Gastroesophageal sphincter (tissue), 4 donors: ENCODE results near the gene INO80E. TPM values are rescaled to one million over a fixed set of nuclear protein-coding genes. Genes with fewer than 3 reads are reported as not detected.
"Not testable (repeated sequence)": the region's sequence is repeated elsewhere in the genome, so short reads cannot be mapped to it uniquely, and the experiment has no call there.

Source experiments
- ATAC-seq: fragments of 150-250 bp; one replicate; pipeline ENCODE4 v1.9.1; 2016; ENCODE audit warnings: mild to moderate bottlenecking, moderate library complexity
- H3K27ac ChIP-seq, 4 donors: fragments of 200-600 bp; sonication (generic) in 3 of 4; 1 replicate in 3 of 4; 2 replicates in 1 of 4; pipeline ENCODE4 v1.5.1; 2016 to 2019
- H3K27me3 ChIP-seq: fragments of 200-600 bp; sonication (generic); one replicate; pipeline ENCODE4 v1.5.1; 2019
- H3K36me3 ChIP-seq, 2 donors: fragments of 200-600 bp; sonication (generic); one replicate each; pipeline ENCODE4 v1.5.1; 2019; ENCODE audit warnings: control low read depth in 1 of 2
- H3K4me1 ChIP-seq, 3 donors: fragments of 200-600 bp; sonication (generic); 1 replicate in 2 of 3; 2 replicates in 1 of 3; pipeline ENCODE4 v1.5.1; 2016 to 2019; ENCODE audit warnings: control low read depth in 2 of 3
- H3K4me3 ChIP-seq, 2 donors: fragments of 200-600 bp; sonication (generic); one replicate each; pipeline ENCODE4 v1.5.1; 2019; ENCODE audit warnings: mild to moderate bottlenecking in 1 of 2, moderate library complexity in 1 of 2
- H3K9me3 ChIP-seq, 3 donors: fragments of 200-600 bp; sonication (generic); one replicate each; pipeline ENCODE4 v1.5.1; 2017 to 2019; ENCODE audit warnings: control low read depth in 2 of 3
- EP300 ChIP-seq: sonication (generic); formaldehyde crosslinking; IDR thresholded peaks from one replicate; pipeline ENCODE4 v1.6.1; 2017; ENCODE audit warnings: antibody characterized with exemption, mild to moderate bottlenecking
- POLR2A ChIP-seq, 2 donors: fragments of 450-650 bp; IDR thresholded peaks; one replicate each; pipeline ENCODE4 v1.6.1; 2017; ENCODE audit warnings: antibody characterized with exemption in 2 of 2, mild to moderate bottlenecking in 2 of 2, moderate library complexity in 1 of 2
- POLR2AphosphoS5 ChIP-seq: sonication (generic); formaldehyde crosslinking; IDR thresholded peaks from one replicate; pipeline ENCODE4 v1.6.1; 2017; ENCODE audit warnings: antibody characterized with exemption
- whole genome bisulfite sequencing, 2 donors: methylation state at CpG; one replicate each; pipeline ENCODE4 v1.1.5; 2018; ENCODE audit warnings: low coverage in 1 of 2; 5-methylcytosine and 5-hydroxymethylcytosine counted together
- total RNA-seq, 4 donors: library from RNA; depleted of rRNA; stranded (reverse); fragments of >200 nt; gene quantifications; one replicate each; pipeline ENCODE4 v1.1.0, GENCODE V29; 2016
- TF ChIP-seq, protein P1 (sequence below), 4 experiments: fragments of 200-600 bp in 2 of 4; fragments of 450-650 bp in 2 of 4; sonication (generic) in 1 of 4; IDR thresholded peaks; one replicate each; pipeline ENCODE4 v1.5.1; 2017 to 2019; ENCODE audit warnings: antibody characterized with exemption in 4 of 4, mild to moderate bottlenecking in 2 of 4, moderate library complexity in 2 of 4

Gene INO80E
- total RNA-seq, 4 donors from 2014 or later: 40.9 to 82.2 (median 74.4) TPM

DNA sequence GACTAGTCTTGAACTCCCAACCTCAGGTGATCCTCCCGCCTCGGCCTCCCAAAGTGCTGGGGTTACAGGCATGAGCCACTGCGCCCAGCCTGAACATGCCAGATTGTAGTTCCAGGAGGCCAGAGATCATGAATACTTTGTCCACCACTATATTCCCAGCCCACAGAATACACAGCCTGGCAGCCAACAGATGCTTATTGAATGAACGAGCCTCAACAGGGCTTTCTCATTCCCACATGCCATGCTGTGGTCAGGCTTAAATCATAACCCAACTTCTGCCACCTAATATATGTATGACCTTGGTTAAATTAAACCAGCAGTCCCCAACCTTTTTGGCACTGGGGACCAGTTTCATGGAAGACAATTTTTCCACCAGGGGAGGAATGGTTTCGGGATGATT lies 37.3 kb upstream of the INO80E start:
- Histone ChIP-seq H3K4me1 (peaks cover 0 to 19% (median 4%) of the 10 kb centered on the region in 3 donors), H3K27me3 (no peaks in the 10 kb centered on the region), H3K4me3 (no peak overlapping the region), H3K36me3 (no peaks in the 10 kb centered on the region), H3K9me3 (no peaks in the 10 kb centered on the region), H3K27ac (no peak overlapping the region)
- TF ChIP-seq EP300: no peak
- TF ChIP-seq, protein P1, sequence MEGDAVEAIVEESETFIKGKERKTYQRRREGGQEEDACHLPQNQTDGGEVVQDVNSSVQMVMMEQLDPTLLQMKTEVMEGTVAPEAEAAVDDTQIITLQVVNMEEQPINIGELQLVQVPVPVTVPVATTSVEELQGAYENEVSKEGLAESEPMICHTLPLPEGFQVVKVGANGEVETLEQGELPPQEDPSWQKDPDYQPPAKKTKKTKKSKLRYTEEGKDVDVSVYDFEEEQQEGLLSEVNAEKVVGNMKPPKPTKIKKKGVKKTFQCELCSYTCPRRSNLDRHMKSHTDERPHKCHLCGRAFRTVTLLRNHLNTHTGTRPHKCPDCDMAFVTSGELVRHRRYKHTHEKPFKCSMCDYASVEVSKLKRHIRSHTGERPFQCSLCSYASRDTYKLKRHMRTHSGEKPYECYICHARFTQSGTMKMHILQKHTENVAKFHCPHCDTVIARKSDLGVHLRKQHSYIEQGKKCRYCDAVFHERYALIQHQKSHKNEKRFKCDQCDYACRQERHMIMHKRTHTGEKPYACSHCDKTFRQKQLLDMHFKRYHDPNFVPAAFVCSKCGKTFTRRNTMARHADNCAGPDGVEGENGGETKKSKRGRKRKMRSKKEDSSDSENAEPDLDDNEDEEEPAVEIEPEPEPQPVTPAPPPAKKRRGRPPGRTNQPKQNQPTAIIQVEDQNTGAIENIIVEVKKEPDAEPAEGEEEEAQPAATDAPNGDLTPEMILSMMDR (IDR thresholded peaks at IDR 0.05): no peak
- TF ChIP-seq POLR2A (IDR thresholded peaks at IDR 0.05): no peak
- 63 to 75% methylated on average over 2 to 3 of the region's 5 CpGs for WGBS, 2 donors
- no peak for ATAC-seq

- Histone ChIP-seq H3K27ac (no peak overlapping the region), H3K36me3 (peaks cover 0 to 5% of the 10 kb centered on the region in 2 donors), H3K27me3 (no peaks in the 10 kb centered on the region), H3K9me3 (no peaks in the 10 kb centered on the region), H3K4me3 (no peak overlapping the region), H3K4me1 (peaks cover 0 to 22% (median 4%) of the 10 kb centered on the region in 3 donors)
- TF ChIP-seq POLR2AphosphoS5 (no peak), POLR2A (IDR thresholded peaks at IDR 0.05) (no peak), EP300 (no peak)
- TF ChIP-seq, protein P1 (IDR thresholded peaks at IDR 0.05): no peak
- ATAC-seq: no peak
- WGBS, 2 donors: 81 to 84% methylated on average over 3 to 6 of the region's 9 CpGs
These were observed 36.7 kb upstream of the INO80E start for GRCh38 chr16:29959293-29959692.

GRCh38 chr16:29959821-29960220 lies 36.2 kb upstream of the INO80E start:
- H3K36me3 ChIP-seq: peaks cover 0 to 10% of the 10 kb centered on the region in 2 donors
- not testable (repeated sequence) for H3K27ac ChIP-seq, H3K4me3 ChIP-seq, H3K9me3 ChIP-seq, ATAC-seq, H3K27me3 ChIP-seq
- 82% methylated on average over 4 of the region's 4 CpGs; no CpG with 5 or more reads in 1 of the 2 donors for WGBS, 2 donors
- peaks cover 0 to 27% (median 4%) of the 10 kb centered on the region in 3 donors for H3K4me1 ChIP-seq

- no peak for ATAC-seq
- TF ChIP-seq, protein P1 (IDR thresholded peaks at IDR 0.05): no peak
- TF ChIP-seq EP300 (no peak), POLR2A (IDR thresholded peaks at IDR 0.05) (no peak), POLR2AphosphoS5 (no peak)
- Histone ChIP-seq H3K4me1 (peaks cover 0 to 27% (median 4%) of the 10 kb centered on the region in 3 donors), H3K27me3 (no peaks in the 10 kb centered on the region), H3K36me3 (peaks cover 0 to 23% of the 10 kb centered on the region in 2 donors), H3K9me3 (no peaks in the 10 kb centered on the region), H3K27ac (peak overlapping the region in 3 of 4 donors; percentile 89 to 93 (median 92)), H3K4me3 (peak overlapping the region; percentile 72 to 91)
- WGBS, 2 donors: 50 to 51% methylated on average over 6 to 7 of the region's 10 CpGs
These were observed 34.9 kb upstream of the INO80E start for GRCh38 chr16:29961127-29961478.

DNA sequence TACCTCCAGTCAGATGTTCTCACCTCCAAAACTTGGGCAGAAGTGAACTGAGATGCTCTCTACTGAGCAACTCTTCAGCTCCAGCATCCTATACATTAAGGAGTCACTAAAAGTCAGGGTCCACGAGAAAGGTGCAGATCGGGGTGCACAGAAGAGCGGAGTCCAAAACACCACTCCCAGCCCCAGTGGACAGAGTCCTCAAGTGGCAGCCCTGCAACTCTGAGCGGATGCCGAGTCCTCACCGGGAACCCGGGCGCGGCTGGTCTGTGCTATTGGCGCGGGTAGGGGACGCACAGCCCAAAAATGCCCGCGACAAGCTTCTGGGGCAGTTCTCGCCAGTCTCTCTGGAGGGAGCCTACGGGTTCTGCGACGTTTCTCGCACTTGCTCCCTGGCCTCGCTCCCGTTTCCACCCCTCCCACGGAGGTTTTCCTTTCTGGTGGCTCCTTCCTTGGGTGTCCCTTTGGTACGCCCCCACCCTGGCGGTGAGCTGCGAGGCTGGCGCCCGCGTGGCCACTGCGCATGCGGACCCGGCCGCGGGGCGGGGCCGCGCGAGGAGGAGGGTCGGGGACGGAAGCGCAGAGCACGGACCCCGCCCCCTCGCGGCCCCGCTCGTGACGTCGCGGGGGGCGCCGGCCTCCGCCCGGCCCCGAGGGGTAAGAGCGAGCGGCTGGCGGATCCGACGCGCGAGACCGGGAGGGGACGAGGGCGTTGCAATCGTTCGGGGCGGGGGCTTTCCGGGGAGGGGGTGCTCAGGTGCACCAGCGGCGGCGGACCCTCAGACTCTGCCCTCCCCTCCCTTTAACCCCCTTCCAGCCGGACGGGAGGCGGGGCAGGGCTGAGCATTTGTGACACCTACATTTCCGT lies 34.3 kb upstream of the INO80E start, which contains the start of gene TMEM219:
TSS of gene TMEM219 (plus strand) at position 601 of the 865 bp plus-strand sequence. CDS start 1,065 bp downstream, outside the sequence.
- H3K9me3 ChIP-seq: no peaks in the 10 kb centered on the region
- no peaks in the 10 kb centered on the region for H3K27me3 ChIP-seq
- TF ChIP-seq, protein P1 (IDR thresholded peaks at IDR 0.05): peak in 3 of 4 experiments; percentile 59 to 87 (median 86)
- peak; percentile 60 for TF ChIP-seq POLR2AphosphoS5
- peak; percentile 65 to 67 for TF ChIP-seq POLR2A (IDR thresholded peaks at IDR 0.05)
- TF ChIP-seq EP300: no peak
- ATAC-seq: peak; percentile 99
- WGBS, 2 donors: 0 to 1% methylated on average over 4 to 24 of the region's 75 CpGs
- H3K36me3 ChIP-seq: peaks cover 0 to 23% of the 10 kb centered on the region in 2 donors
- H3K27ac ChIP-seq: peak within 1 kb of the TSS; percentile 89 to 94 (median 92)
- H3K4me3 ChIP-seq: peak within 1 kb of the TSS; percentile 72 to 91
- H3K4me1 ChIP-seq: peaks cover 0 to 27% (median 4%) of the 10 kb centered on the region in 3 donors
